Measurements from ENCODE around the gene DPPA3.

The DPPA3 gene

DNA sequence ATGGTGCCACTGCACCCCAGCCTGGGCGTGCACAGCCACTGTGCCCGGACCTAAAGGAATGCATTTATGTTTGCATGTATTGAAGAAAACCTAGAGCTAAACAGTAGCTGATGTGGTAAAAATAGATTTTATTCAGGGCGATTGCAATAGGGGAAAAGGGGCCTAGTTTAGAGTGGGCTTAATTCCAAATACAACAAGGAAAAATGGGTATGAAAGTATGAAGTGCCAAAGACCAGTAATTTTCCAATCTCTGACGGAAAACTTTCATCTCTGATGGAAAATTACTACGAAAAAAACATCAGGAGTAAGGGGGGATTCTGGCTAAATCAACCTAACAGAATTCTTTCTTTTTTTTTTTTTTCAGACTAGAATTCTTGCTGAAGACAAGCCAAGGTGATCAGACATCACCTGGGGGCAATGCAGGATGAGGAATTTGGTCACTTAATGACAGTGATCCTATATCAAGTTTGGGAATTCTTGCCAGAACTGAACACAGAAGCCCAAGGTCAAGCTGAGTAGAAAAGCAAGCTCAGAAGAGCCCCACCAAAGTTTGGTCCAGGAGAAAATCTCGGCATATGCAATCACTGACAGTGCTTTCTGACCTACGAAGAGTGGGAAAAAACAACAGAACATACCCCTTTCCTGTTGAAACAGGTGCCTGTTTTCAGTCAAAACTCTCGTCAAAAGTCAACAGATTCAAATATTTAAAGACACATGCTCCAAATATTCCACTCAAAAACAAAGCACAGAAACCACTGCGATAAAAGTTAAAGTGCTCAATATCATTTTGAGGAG, 31.8 kb upstream of the DPPA3 start:
- H3K18ac ChIP-seq (ENCODE audit: low read length): no peak overlapping the region
- no peaks in the 10 kb centered on the region for H3K79me1 ChIP-seq (ENCODE audit: low read length)
- no peaks in the 10 kb centered on the region for H3K27me3 ChIP-seq (ENCODE audit: insufficient read depth, low read length)
- H4K8ac ChIP-seq (ENCODE audit: low read depth, low read length): no peak overlapping the region
- no peak overlapping the region for H2BK5ac ChIP-seq (ENCODE audit: low read depth, low read length, poor library complexity)
- DNase-seq: no peak
- H4K91ac ChIP-seq (ENCODE audit: low read depth, low read length): no peak overlapping the region
- H3K4me3 ChIP-seq (ENCODE audit: low read depth, low read length): no peak overlapping the region
- no peak overlapping the region for H3K4me2 ChIP-seq (ENCODE audit: low read length)
- H2BK120ac ChIP-seq (ENCODE audit: insufficient read depth, low read length, poor library complexity): no peak overlapping the region
- no peak overlapping the region for H3K23ac ChIP-seq (ENCODE audit: low read length)
- no peak overlapping the region for H3K9ac ChIP-seq (ENCODE audit: low read length)
- H2BK12ac ChIP-seq (ENCODE audit: low read length): no peak overlapping the region
- no peak overlapping the region for H3K14ac ChIP-seq (ENCODE audit: low read length)
- peaks cover 0 to 2% of the 10 kb centered on the region in 2 experiments for H3K4me1 ChIP-seq (ENCODE audit: control insufficient read depth in 1 of 2, insufficient read depth in 2 of 2, low read length in 2 of 2)
- no peaks in the 10 kb centered on the region for H3K9me3 ChIP-seq (ENCODE audit: insufficient read depth, low read depth, low read length)
- H2AFZ ChIP-seq (ENCODE audit: insufficient read depth, low read length, poor library complexity): no peak overlapping the region
- H3K36me3 ChIP-seq (ENCODE audit: control insufficient read depth in 1 of 2, insufficient read depth in 2 of 2, low read length in 2 of 2): no peaks in the 10 kb centered on the region
- no peak overlapping the region for H3K4ac ChIP-seq (ENCODE audit: low read depth, low read length)
- H3K79me2 ChIP-seq (ENCODE audit: control insufficient read depth, insufficient read depth, low read length, poor library complexity): no peaks in the 10 kb centered on the region
- H3K27ac ChIP-seq (ENCODE audit: low read depth, low read length): no peak overlapping the region
- H2AK5ac ChIP-seq (ENCODE audit: low read length): no peak overlapping the region
- H4K12ac ChIP-seq (ENCODE audit: low read depth, low read length): no peak overlapping the region
- WGBS (ENCODE audit: extremely low coverage, insufficient coverage, insufficient read length): no CpG with 5 or more reads among the region's 9 CpGs

DNA sequence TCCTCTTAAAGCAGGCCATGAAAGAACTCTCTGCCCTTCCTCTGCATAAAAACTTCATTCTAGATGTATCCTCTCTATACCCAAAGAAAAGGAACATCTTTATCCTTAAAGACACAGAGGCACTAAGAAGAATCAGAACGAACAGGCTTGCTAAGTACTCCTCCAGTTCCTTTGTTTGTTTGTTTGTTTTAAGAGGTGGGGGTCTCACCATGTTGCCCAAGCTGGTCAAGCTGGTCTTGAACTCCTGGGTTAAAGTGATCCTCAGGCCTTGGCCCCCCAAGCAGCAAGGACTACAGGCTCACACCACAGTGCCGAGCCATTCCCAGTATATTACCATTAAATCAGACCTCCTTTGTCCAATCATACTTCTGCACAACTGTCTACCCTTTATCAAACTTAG, 29.7 kb upstream of the DPPA3 start:
- Histone ChIP-seq H3K27ac (ENCODE audit: low read depth, low read length) (no peak overlapping the region), H3K14ac (ENCODE audit: low read length) (no peak overlapping the region), H3K9me3 (ENCODE audit: insufficient read depth, low read depth, low read length) (no peaks in the 10 kb centered on the region), H3K27me3 (ENCODE audit: insufficient read depth, low read length) (no peaks in the 10 kb centered on the region), H3K4me2 (ENCODE audit: low read length) (no peak overlapping the region), H4K91ac (ENCODE audit: low read depth, low read length) (no peak overlapping the region), H2BK5ac (ENCODE audit: low read depth, low read length, poor library complexity) (no peak overlapping the region), H4K8ac (ENCODE audit: low read depth, low read length) (no peak overlapping the region), H3K4me3 (ENCODE audit: low read depth, low read length) (no peak overlapping the region), H3K9ac (ENCODE audit: low read length) (no peak overlapping the region), H4K12ac (ENCODE audit: low read depth, low read length) (no peak overlapping the region), H3K23ac (ENCODE audit: low read length) (no peak overlapping the region), H3K79me1 (ENCODE audit: low read length) (no peaks in the 10 kb centered on the region), H3K79me2 (ENCODE audit: control insufficient read depth, insufficient read depth, low read length, poor library complexity) (no peaks in the 10 kb centered on the region), H2BK12ac (ENCODE audit: low read length) (no peak overlapping the region), H3K36me3 (ENCODE audit: control insufficient read depth in 1 of 2, insufficient read depth in 2 of 2, low read length in 2 of 2) (no peaks in the 10 kb centered on the region), H3K4me1 (ENCODE audit: control insufficient read depth in 1 of 2, insufficient read depth in 2 of 2, low read length in 2 of 2) (peaks cover 0 to 2% of the 10 kb centered on the region in 2 experiments), H3K4ac (ENCODE audit: low read depth, low read length) (no peak overlapping the region), H2AK5ac (ENCODE audit: low read length) (no peak overlapping the region), H2AFZ (ENCODE audit: insufficient read depth, low read length, poor library complexity) (no peak overlapping the region), H2BK120ac (ENCODE audit: insufficient read depth, low read length, poor library complexity) (no peak overlapping the region), H3K18ac (ENCODE audit: low read length) (no peak overlapping the region)
- DNase-seq: no peak
- WGBS (ENCODE audit: extremely low coverage, insufficient coverage, insufficient read length): no CpG with 5 or more reads among the region's 2 CpGs

GRCh38 chr12:7693793-7694192, 17.4 kb upstream of the DPPA3 start:
- Histone ChIP-seq H3K4ac (ENCODE audit: low read depth, low read length) (no peak overlapping the region), H3K23ac (ENCODE audit: low read length) (no peak overlapping the region), H3K4me2 (ENCODE audit: low read length) (no peak overlapping the region), H2AK5ac (ENCODE audit: low read length) (no peak overlapping the region), H3K79me2 (ENCODE audit: control insufficient read depth, insufficient read depth, low read length, poor library complexity) (no peaks in the 10 kb centered on the region), H4K8ac (ENCODE audit: low read depth, low read length) (no peak overlapping the region), H3K36me3 (ENCODE audit: control insufficient read depth in 1 of 2, insufficient read depth in 2 of 2, low read length in 2 of 2) (no peaks in the 10 kb centered on the region), H3K4me1 (ENCODE audit: control insufficient read depth in 1 of 2, insufficient read depth in 2 of 2, low read length in 2 of 2) (no peaks in the 10 kb centered on the region), H2AFZ (ENCODE audit: insufficient read depth, low read length, poor library complexity) (no peak overlapping the region), H2BK5ac (ENCODE audit: low read depth, low read length, poor library complexity) (no peak overlapping the region), H3K9me3 (ENCODE audit: insufficient read depth, low read depth, low read length) (no peaks in the 10 kb centered on the region), H3K27ac (ENCODE audit: low read depth, low read length) (no peak overlapping the region), H2BK12ac (ENCODE audit: low read length) (no peak overlapping the region), H3K27me3 (ENCODE audit: insufficient read depth, low read length) (no peaks in the 10 kb centered on the region), H3K79me1 (ENCODE audit: low read length) (no peaks in the 10 kb centered on the region), H3K14ac (ENCODE audit: low read length) (no peak overlapping the region), H3K18ac (ENCODE audit: low read length) (no peak overlapping the region), H3K9ac (ENCODE audit: low read length) (no peak overlapping the region), H3K4me3 (ENCODE audit: low read depth, low read length) (no peak overlapping the region), H2BK120ac (ENCODE audit: insufficient read depth, low read length, poor library complexity) (no peak overlapping the region), H4K12ac (ENCODE audit: low read depth, low read length) (no peak overlapping the region), H4K91ac (ENCODE audit: low read depth, low read length) (no peak overlapping the region)
- no CpG with 5 or more reads among the region's 6 CpGs for WGBS (ENCODE audit: extremely low coverage, insufficient coverage, insufficient read length)
- no peak for DNase-seq

DNA sequence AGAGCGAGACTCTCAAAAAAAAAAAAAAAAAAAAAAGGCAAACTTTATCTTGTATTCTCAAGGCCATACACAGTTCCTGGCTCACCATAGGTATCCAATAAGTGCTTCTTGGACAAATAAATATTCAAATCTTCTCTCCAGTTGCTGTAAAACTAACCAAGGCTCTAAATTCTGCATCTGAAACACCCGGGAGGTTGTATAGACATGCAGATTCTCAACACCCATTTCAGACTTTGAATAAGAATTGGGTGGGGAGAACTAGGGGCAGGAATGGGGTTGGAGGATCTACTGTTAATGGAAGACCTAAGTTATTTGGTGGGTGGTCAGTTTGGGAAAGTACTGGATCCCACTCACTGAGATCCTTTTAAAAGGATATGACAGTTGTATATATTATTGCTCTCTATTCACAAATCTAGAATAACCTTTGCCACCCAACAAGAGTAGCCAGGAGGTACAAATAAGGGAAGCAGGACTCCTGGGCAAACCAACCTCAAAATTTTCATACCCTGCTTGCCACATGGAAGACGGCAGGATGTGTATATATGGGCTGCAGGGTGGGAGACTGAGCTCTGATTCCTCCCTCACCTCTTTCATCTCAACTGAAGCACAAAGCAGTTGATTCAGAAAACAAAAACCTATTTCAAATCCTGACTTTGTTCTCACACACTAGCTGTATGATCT, 16.5 kb upstream of the DPPA3 start:
- Histone ChIP-seq H3K18ac (ENCODE audit: low read length) (no peak overlapping the region), H3K14ac (ENCODE audit: low read length) (no peak overlapping the region), H2BK120ac (ENCODE audit: insufficient read depth, low read length, poor library complexity) (no peak overlapping the region), H3K4ac (ENCODE audit: low read depth, low read length) (no peak overlapping the region), H4K91ac (ENCODE audit: low read depth, low read length) (no peak overlapping the region), H3K79me2 (ENCODE audit: control insufficient read depth, insufficient read depth, low read length, poor library complexity) (no peaks in the 10 kb centered on the region), H4K12ac (ENCODE audit: low read depth, low read length) (no peak overlapping the region), H3K4me2 (ENCODE audit: low read length) (no peak overlapping the region), H2AK5ac (ENCODE audit: low read length) (no peak overlapping the region), H3K9ac (ENCODE audit: low read length) (no peak overlapping the region), H3K27me3 (ENCODE audit: insufficient read depth, low read length) (no peaks in the 10 kb centered on the region), H2AFZ (ENCODE audit: insufficient read depth, low read length, poor library complexity) (no peak overlapping the region), H3K4me1 (ENCODE audit: control insufficient read depth in 1 of 2, insufficient read depth in 2 of 2, low read length in 2 of 2) (no peaks in the 10 kb centered on the region), H2BK12ac (ENCODE audit: low read length) (no peak overlapping the region), H3K4me3 (ENCODE audit: low read depth, low read length) (no peak overlapping the region), H3K27ac (ENCODE audit: low read depth, low read length) (no peak overlapping the region), H3K79me1 (ENCODE audit: low read length) (no peaks in the 10 kb centered on the region), H3K9me3 (ENCODE audit: insufficient read depth, low read depth, low read length) (no peaks in the 10 kb centered on the region), H3K36me3 (ENCODE audit: control insufficient read depth in 1 of 2, insufficient read depth in 2 of 2, low read length in 2 of 2) (no peaks in the 10 kb centered on the region), H3K23ac (ENCODE audit: low read length) (no peak overlapping the region), H4K8ac (ENCODE audit: low read depth, low read length) (no peak overlapping the region), H2BK5ac (ENCODE audit: low read depth, low read length, poor library complexity) (no peak overlapping the region)
- WGBS (ENCODE audit: extremely low coverage, insufficient coverage, insufficient read length): no CpG with 5 or more reads among the region's 3 CpGs
- DNase-seq: no peak
